IMR-90 (cell line): ENCODE measurements around the gene WDR1.

Source experiments
- CEBPB ChIP-seq: IDR thresholded peaks from 2 replicates; pipeline ENCODE4 v1.6.1; 2012; ENCODE audit warnings: low read depth, low read length, improper control_type of control experiment
- MAFK ChIP-seq: IDR thresholded peaks from 2 replicates; pipeline ENCODE4 v1.6.1; 2012; ENCODE audit warnings: low read depth, low read length, improper control_type of control experiment
- POLR2A ChIP-seq: IDR thresholded peaks from 2 replicates; pipeline ENCODE4 v1.6.1; 2012; ENCODE audit warnings: mild to moderate bottlenecking, low read depth, low read length
- RAD21 ChIP-seq: IDR thresholded peaks from 2 replicates; pipeline ENCODE4 v1.6.1; 2012; ENCODE audit warnings: low read length, improper control_type of control experiment
- RCOR1 ChIP-seq: IDR thresholded peaks from 2 replicates; pipeline ENCODE4 v1.6.1; 2012; ENCODE audit warnings: mild to moderate bottlenecking, low read length, improper control_type of control experiment; ENCODE audit not compliant: insufficient replicate concordance
- SMC3 ChIP-seq: fragments of 150-350 bp; IDR thresholded peaks from 2 replicates; pipeline ENCODE4 v1.6.1; 2016; ENCODE audit warnings: low read depth, mild to moderate bottlenecking, antibody characterized with exemption, low read length, moderate library complexity
- TF ChIP-seq, protein P1 (sequence below): conservative IDR thresholded peaks from 2 replicates; pipeline ENCODE4 v1.5.1; 2012; ENCODE audit warnings: mild to moderate bottlenecking, low read depth, low read length, improper control_type of control experiment

DNA sequence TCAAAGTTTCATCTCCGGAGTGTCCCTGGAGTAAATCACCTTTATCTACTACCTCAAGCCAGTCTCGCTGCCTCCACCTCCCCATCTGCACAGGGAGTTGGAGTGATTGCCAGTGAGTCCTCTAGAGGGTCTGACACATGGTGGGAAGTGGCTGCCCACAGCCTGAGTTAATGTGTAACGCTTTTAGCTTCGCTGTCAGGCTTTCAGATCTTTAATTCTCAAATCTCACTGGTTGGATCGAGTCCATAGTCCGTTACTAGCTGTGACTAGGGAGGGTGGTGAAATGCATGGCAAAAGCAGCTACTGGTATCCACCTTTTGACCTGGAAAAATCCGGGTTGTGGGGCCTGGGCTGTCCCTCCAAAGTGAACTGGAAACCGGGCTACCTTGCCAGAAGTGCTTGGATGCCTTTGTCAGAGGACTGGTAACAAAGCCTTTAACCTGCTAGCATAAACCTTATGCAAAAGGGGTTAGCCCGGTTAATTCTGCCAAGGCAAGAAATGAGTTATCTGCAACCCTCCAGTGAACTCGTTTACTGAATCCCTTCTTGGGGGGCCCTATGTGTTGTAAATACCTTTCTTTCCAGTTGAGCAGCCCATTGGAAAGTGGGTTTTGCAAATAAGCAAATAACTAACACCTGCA, 5.1 kb upstream of the WDR1 start:
- TF ChIP-seq, protein P1, sequence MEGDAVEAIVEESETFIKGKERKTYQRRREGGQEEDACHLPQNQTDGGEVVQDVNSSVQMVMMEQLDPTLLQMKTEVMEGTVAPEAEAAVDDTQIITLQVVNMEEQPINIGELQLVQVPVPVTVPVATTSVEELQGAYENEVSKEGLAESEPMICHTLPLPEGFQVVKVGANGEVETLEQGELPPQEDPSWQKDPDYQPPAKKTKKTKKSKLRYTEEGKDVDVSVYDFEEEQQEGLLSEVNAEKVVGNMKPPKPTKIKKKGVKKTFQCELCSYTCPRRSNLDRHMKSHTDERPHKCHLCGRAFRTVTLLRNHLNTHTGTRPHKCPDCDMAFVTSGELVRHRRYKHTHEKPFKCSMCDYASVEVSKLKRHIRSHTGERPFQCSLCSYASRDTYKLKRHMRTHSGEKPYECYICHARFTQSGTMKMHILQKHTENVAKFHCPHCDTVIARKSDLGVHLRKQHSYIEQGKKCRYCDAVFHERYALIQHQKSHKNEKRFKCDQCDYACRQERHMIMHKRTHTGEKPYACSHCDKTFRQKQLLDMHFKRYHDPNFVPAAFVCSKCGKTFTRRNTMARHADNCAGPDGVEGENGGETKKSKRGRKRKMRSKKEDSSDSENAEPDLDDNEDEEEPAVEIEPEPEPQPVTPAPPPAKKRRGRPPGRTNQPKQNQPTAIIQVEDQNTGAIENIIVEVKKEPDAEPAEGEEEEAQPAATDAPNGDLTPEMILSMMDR = no peak
- TF ChIP-seq MAFK = no peak
- TF ChIP-seq SMC3 = no peak
- no peak for TF ChIP-seq POLR2A
- TF ChIP-seq RCOR1 = no peak
- TF ChIP-seq CEBPB = no peak
- TF ChIP-seq RAD21 = no peak
